ENCODE results near the gene IGFL3. TPM values are rescaled to one million over a fixed set of nuclear protein-coding genes. Genes with fewer than 3 reads are reported as not detected.

IGFL3 gene
- total RNA-seq, 4 donors from 2014 or later = not detected

DNA sequence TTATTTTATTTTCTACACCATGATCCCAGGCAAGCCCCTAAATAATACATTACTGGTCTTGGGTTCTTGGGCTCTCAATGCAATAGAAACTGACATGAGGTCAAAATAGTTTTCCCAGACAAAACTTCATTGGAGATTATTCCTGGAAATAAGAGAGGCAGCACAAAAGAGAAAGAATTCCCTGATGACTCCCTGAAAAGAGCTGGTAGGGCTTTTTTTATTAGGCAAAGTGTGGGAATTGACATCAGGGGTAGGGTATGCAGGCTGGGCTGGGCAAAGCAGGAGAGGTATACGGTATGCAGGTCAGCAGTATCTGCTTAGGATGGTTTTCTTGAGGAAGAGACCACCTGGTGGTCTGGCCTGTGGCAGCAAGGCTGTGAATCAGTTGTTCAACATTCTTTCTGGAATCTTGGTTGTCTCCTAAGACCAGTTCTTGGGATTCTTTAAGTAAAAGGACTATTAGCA, 9.3 kb upstream of the IGFL3 start:
- intact Hi-C loops (cut with DNase I) = no loop called here
- Histone ChIP-seq H3K27me3 (no peaks in the 10 kb centered on the region), H3K9me3 (no peaks in the 10 kb centered on the region), H3K36me3 (no peaks in the 10 kb centered on the region), H3K4me3 (no peak overlapping the region), H3K27ac (peak overlapping the region; percentile 60 to 84 (median 80)), H3K4me1 (peaks cover 4 to 23% (median 16%) of the 10 kb centered on the region in 3 donors)
- 74 to 88% methylated on average over 1 of the region's 1 CpG for WGBS, 2 donors
- DNase-seq = no peak
- TF ChIP-seq, protein P1, sequence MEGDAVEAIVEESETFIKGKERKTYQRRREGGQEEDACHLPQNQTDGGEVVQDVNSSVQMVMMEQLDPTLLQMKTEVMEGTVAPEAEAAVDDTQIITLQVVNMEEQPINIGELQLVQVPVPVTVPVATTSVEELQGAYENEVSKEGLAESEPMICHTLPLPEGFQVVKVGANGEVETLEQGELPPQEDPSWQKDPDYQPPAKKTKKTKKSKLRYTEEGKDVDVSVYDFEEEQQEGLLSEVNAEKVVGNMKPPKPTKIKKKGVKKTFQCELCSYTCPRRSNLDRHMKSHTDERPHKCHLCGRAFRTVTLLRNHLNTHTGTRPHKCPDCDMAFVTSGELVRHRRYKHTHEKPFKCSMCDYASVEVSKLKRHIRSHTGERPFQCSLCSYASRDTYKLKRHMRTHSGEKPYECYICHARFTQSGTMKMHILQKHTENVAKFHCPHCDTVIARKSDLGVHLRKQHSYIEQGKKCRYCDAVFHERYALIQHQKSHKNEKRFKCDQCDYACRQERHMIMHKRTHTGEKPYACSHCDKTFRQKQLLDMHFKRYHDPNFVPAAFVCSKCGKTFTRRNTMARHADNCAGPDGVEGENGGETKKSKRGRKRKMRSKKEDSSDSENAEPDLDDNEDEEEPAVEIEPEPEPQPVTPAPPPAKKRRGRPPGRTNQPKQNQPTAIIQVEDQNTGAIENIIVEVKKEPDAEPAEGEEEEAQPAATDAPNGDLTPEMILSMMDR (IDR thresholded peaks at IDR 0.05) = no peak
- no peak for TF ChIP-seq POLR2A (IDR thresholded peaks at IDR 0.05)

DNA sequence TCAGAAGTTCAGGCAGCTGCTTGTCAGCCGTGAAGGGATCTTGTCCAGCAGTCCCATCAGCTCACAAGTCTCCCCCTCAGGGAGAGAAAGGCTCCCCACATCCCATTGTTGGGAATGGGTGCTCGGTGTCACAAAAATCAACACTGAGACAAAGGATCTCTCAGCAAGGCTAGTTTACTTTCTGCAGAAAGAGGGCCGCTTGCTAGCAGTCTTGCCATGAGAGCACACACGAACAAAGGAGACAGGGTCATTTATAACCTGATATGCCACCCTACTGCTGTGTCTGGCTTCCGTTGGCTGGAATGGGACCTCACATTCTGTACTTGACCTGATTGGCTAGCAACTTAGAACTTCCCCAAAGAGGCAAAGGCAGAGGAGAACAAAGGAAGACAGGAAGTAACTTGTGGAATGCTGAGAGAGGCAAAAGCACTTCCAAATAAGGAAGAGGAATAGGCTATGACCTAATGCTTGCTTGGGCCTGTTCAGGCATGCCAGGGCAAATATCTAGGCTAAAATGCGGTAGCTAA, 8.7 kb upstream of the IGFL3 start:
- no peak for DNase-seq
- WGBS, 2 donors = 18 to 20% methylated on average over 4 to 6 of the region's 6 CpGs
- intact Hi-C loops (cut with DNase I) = no loop called here

DNA sequence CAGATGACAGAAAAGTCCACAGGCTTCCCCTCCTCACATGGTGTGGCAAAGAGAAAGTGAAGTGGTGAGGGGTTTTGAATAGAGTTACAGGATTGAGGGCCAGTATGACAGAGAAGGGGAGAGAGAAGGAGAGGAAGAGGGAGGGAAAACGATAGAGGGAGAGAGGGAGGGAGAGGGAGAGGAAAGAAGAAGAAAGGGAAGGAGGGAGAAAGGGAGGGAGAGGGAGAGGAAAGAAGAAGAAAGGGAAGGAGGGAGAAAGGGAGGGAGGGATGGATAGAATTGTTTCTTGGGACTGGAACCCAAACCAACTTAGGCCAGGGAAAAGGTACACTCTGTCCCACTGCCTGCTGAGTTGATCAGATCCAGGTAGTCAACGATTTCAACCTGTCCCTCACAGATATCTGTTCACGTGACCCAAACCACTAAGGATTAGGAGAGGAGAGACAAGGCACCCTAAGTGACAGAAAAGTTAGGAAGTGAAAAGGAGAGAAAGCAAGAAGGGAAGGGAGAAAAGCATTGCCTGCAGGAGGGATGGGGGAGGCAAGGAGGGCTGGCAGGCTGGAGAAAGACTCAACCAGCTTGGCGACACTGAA, 8.1 kb upstream of the IGFL3 start:
- no peaks in the 10 kb centered on the region for H3K9me3 ChIP-seq
- peak overlapping the region; percentile 56 to 84 (median 80) for H3K27ac ChIP-seq
- intact Hi-C loops (cut with DNase I) = no loop called here
- no peak for DNase-seq
- H3K36me3 ChIP-seq = no peaks in the 10 kb centered on the region
- peaks cover 4 to 23% (median 16%) of the 10 kb centered on the region in 3 donors for H3K4me1 ChIP-seq
- TF ChIP-seq POLR2A (IDR thresholded peaks at IDR 0.05) = no peak
- TF ChIP-seq, protein P1 (IDR thresholded peaks at IDR 0.05) = no peak
- H3K4me3 ChIP-seq = peak overlapping the region in 1 of 4 donors; percentile 44
- H3K27me3 ChIP-seq = no peaks in the 10 kb centered on the region
- WGBS, 2 donors = 57 to 63% methylated on average over 4 of the region's 4 CpGs

More for the DNA sequence above, 8.7 kb upstream of the IGFL3 start:
- H3K36me3 ChIP-seq = no peaks in the 10 kb centered on the region
- TF ChIP-seq, protein P1 (IDR thresholded peaks at IDR 0.05) = no peak
- no peak for TF ChIP-seq POLR2A (IDR thresholded peaks at IDR 0.05)
- no peaks in the 10 kb centered on the region for H3K9me3 ChIP-seq
- H3K27ac ChIP-seq = peak overlapping the region; percentile 60 to 84 (median 80)
- peak overlapping the region in 1 of 4 donors; percentile 44 for H3K4me3 ChIP-seq
- no peaks in the 10 kb centered on the region for H3K27me3 ChIP-seq
- peaks cover 4 to 23% (median 16%) of the 10 kb centered on the region in 3 donors for H3K4me1 ChIP-seq

DNA sequence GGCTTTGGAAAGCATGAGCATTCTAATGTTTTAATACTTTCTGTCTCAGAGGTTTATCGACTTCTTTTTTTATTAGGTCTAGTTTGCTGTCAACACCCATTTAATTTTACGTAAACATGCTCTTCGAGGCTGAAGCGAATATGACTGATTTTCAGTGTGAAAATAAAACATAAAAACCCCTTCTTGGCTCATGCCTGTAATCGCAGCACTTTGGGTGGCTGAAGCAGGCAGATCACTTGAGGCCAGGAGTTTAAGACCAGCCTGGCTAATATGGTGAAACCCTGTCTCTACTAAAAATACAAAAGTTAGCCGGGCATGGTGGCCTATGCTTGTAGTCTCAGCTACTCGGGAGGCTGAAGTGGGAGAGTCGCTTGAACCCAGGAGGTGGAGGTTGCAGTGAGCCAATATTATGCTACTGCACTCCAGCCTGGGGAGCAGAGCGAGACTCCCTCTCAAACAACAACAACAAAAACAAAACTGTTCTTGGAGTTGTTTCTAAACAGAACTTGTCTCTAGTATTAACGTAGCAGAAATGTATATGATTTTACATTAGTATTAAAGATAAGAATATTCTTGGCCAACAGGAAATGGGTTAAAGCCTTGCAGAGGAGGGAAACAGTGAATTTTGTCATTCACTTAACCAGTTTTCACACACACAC, 7.1 kb upstream of the IGFL3 start:
- Histone ChIP-seq H3K27ac (peak overlapping the region in 2 of 4 donors; percentile 81 to 84), H3K9me3 (no peaks in the 10 kb centered on the region), H3K4me3 (no peak overlapping the region), H3K36me3 (no peaks in the 10 kb centered on the region), H3K4me1 (peaks cover 4 to 23% (median 16%) of the 10 kb centered on the region in 3 donors), H3K27me3 (no peaks in the 10 kb centered on the region)
- TF ChIP-seq POLR2A (IDR thresholded peaks at IDR 0.05) = no peak
- TF ChIP-seq, protein P1 (IDR thresholded peaks at IDR 0.05) = no peak
- WGBS, 2 donors = 80% methylated on average over 10 of the region's 10 CpGs
- DNase-seq = no peak
- intact Hi-C loops (cut with DNase I) = no loop called here

DNA sequence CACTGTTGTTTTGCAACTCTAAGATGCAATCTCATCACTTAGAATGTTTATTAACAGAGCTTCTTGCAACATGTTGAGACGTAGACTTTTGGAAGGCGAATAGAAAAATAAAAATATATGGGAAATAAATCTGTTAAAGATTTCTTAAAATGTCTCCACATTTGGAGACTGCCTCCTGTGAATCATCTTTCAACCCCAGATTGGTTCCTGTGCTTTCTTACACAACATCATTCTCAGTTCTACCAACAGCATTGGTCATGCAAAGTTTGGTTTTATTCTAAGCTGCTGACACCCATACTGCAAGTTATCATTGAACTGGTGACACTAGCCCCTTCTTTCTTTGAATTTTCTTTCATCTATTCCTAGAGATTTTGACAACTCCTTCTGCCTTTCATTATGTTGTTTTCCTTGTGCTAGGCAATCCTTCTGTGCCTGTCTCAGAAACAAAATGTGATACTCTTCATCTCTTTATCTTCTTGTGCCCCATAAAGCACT, 1.6 kb upstream of the IGFL3 start:
- DNase-seq = no peak
- Histone ChIP-seq H3K9me3 (no peaks in the 10 kb centered on the region), H3K27me3 (peaks cover 0 to 8% (median 0%) of the 10 kb centered on the region in 4 donors), H3K27ac (no peak overlapping the region), H3K36me3 (no peaks in the 10 kb centered on the region), H3K4me1 (no peaks in the 10 kb centered on the region), H3K4me3 (no peak overlapping the region)
- intact Hi-C loops (cut with DNase I) = no loop called here
- TF ChIP-seq, protein P1 (IDR thresholded peaks at IDR 0.05) = no peak
- WGBS, 2 donors = 87 to 88% methylated on average over 2 of the region's 2 CpGs

Measured in esophagus squamous epithelium (tissue), 5 donors.